Stomach (tissue), 4 donors: ENCODE data around the gene TAPBPL.

Experiments
- CTCF ChIP-seq, 7 experiments: fragments of 450-650 bp in 4 of 7; fragments of 200-600 bp in 3 of 7; sonication (generic) in 3 of 7; IDR thresholded peaks; one replicate each; pipeline ENCODE4 v1.5.1; 2016 to 2019; ENCODE audit warnings: antibody characterized with exemption in 7 of 7, control low read depth in 2 of 7, mild to moderate bottlenecking in 1 of 7
- EP300 ChIP-seq: sonication (generic); formaldehyde crosslinking; IDR thresholded peaks from one replicate; pipeline ENCODE4 v1.6.1; 2017; ENCODE audit warnings: antibody characterized with exemption
- POLR2A ChIP-seq, 4 donors: fragments of 450-650 bp; IDR thresholded peaks; one replicate each; pipeline ENCODE4 v1.6.1; 2016; ENCODE audit warnings: antibody characterized with exemption in 4 of 4, control low read depth in 2 of 4, mild to moderate bottlenecking in 1 of 4, moderate library complexity in 1 of 4
- POLR2AphosphoS5 ChIP-seq, 3 donors: sonication (generic); formaldehyde crosslinking; IDR thresholded peaks; one replicate each; pipeline ENCODE4 v1.6.1; 2016; ENCODE audit warnings: antibody characterized with exemption in 3 of 3

GRCh38 chr12:6405963-6406362 is 45.9 kb upstream of the TAPBPL start:
- TF ChIP-seq POLR2AphosphoS5 (IDR thresholded peaks at IDR 0.05) (no peak), CTCF (IDR thresholded peaks at IDR 0.05) (no peak), EP300 (no peak), POLR2A (IDR thresholded peaks at IDR 0.05) (no peak)
